ENCODE data around the gene CDH13. TPM values are rescaled to one million over a fixed set of nuclear protein-coding genes. Genes with fewer than 3 reads are reported as not detected.

Gene CDH13
- total and polyA plus RNA-seq, 9 of the 15 experiments (the other 6 are each of a cell fraction or from before 2014, with no cell fraction given) = 0.03 TPM; not detected in 8

GRCh38 chr16:83021746-83022145 is 395.0 kb downstream of the CDH13 start (continued):
- TF ChIP-seq, protein P1, sequence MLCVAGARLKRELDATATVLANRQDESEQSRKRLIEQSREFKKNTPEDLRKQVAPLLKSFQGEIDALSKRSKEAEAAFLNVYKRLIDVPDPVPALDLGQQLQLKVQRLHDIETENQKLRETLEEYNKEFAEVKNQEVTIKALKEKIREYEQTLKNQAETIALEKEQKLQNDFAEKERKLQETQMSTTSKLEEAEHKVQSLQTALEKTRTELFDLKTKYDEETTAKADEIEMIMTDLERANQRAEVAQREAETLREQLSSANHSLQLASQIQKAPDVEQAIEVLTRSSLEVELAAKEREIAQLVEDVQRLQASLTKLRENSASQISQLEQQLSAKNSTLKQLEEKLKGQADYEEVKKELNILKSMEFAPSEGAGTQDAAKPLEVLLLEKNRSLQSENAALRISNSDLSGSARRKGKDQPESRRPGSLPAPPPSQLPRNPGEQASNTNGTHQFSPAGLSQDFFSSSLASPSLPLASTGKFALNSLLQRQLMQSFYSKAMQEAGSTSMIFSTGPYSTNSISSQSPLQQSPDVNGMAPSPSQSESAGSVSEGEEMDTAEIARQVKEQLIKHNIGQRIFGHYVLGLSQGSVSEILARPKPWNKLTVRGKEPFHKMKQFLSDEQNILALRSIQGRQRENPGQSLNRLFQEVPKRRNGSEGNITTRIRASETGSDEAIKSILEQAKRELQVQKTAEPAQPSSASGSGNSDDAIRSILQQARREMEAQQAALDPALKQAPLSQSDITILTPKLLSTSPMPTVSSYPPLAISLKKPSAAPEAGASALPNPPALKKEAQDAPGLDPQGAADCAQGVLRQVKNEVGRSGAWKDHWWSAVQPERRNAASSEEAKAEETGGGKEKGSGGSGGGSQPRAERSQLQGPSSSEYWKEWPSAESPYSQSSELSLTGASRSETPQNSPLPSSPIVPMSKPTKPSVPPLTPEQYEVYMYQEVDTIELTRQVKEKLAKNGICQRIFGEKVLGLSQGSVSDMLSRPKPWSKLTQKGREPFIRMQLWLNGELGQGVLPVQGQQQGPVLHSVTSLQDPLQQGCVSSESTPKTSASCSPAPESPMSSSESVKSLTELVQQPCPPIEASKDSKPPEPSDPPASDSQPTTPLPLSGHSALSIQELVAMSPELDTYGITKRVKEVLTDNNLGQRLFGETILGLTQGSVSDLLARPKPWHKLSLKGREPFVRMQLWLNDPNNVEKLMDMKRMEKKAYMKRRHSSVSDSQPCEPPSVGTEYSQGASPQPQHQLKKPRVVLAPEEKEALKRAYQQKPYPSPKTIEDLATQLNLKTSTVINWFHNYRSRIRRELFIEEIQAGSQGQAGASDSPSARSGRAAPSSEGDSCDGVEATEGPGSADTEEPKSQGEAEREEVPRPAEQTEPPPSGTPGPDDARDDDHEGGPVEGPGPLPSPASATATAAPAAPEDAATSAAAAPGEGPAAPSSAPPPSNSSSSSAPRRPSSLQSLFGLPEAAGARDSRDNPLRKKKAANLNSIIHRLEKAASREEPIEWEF (CRISPR knock-in tag; IDR thresholded peaks at IDR 0.05) = no peak
- no peak for TF ChIP-seq BRF2 (IDR thresholded peaks at IDR 0.05; ENCODE audit: borderline replicate concordance, insufficient read depth, insufficient read length)

DNA sequence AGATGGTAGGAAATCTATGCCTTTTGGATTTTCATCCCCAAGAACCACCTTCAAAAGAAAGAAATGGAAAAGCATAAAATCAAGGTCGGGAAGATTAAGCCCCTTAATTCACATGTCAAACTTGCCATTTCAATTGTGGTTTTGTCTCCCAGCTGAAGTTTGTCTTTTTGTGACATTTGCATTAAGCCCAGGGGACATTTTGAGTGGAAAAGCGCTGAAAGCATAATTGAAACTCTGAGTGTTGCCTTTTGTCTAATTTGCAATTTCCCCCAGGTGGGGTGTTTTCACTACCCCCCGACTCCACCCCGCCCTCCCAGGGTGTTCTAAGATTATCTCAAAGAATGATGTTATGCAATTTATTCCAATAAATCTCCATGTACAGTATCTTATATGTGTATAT is 396.2 kb downstream of the CDH13 start:
- no peak overlapping the region for H3K9ac ChIP-seq (ENCODE audit: insufficient read depth in 1 of 2, low read depth in 2 of 2, low read length in 2 of 2)
- ChIA-PET POLR2A (no interaction called here), CTCF (ENCODE audit: low intra/inter-chr PET ratio) (no interaction called here)
- H4K20me1 ChIP-seq (replicated peaks; ENCODE audit: control insufficient read depth, insufficient read depth, low read length) = no peaks in the 10 kb centered on the region
- in situ Hi-C loops (cut with MboI) = no loop called here
- H3K4me3 ChIP-seq = no peak overlapping the region
- WGBS (ENCODE audit: insufficient coverage, low coverage, missing lambda C conversion rate) = 0% methylated on average over 4 of the region's 4 CpGs
- H3K27me3 ChIP-seq (ENCODE audit: control insufficient read depth in 2 of 2, insufficient read depth in 2 of 2, low read length in 2 of 2) = no peaks in the 10 kb centered on the region
- H3K79me2 ChIP-seq (ENCODE audit: control insufficient read depth, insufficient read depth, low read length) = no peaks in the 10 kb centered on the region
- no TSS peak for BruUV-seq (replicated peaks)
- intact Hi-C loops (cut with micrococcal nuclease) = no loop called here
- H3K4me2 ChIP-seq (ENCODE audit: insufficient read depth, low read length) = no peak overlapping the region
- H3K36me3 ChIP-seq (ENCODE audit: control insufficient read depth, insufficient read depth, low read length) = no peaks in the 10 kb centered on the region
- H2AFZ ChIP-seq (ENCODE audit: low read depth, low read length) = no peak overlapping the region
- H3K9me3 ChIP-seq (replicated peaks; ENCODE audit: control insufficient read depth, insufficient read depth, low read depth, low read length) = no peaks in the 10 kb centered on the region; the same call in 1 of the 2 replicates
- no peaks in the 10 kb centered on the region for H3K9me1 ChIP-seq (ENCODE audit: control insufficient read depth, insufficient read depth, low read length)
- FAIRE-seq (no peak), ATAC-seq (no peak), DNase-seq (ENCODE audit: extremely low read depth in 1 of 4, low spot score in 3 of 4) (no peak)
- no peaks in the 10 kb centered on the region for H3K4me1 ChIP-seq (replicated peaks in 1 of 2; ENCODE audit: control insufficient read depth in 2 of 2, insufficient read depth in 2 of 2, low read length in 2 of 2)
- H3K27ac ChIP-seq (ENCODE audit: extremely low read depth, low read depth, low read length) = no peak overlapping the region
- TF ChIP-seq HSF4 (CRISPR knock-in tag; IDR thresholded peaks at IDR 0.05; ENCODE audit: borderline replicate concordance) (no peak), GATAD2A (IDR thresholded peaks at IDR 0.05) (no peak), DMBX1 (CRISPR knock-in tag; IDR thresholded peaks at IDR 0.05; ENCODE audit: borderline replicate concordance) (no peak), JUND (IDR thresholded peaks at IDR 0.05; ENCODE audit: borderline replicate concordance, low read depth, low read length) (no peak), JUND (tag; IDR thresholded peaks at IDR 0.05; ENCODE audit: borderline replicate concordance, low read depth, low read length) (no peak)

All from K562 (cell line).